Measurements from ENCODE around the gene CIRBP. TPM values are rescaled to one million over a fixed set of nuclear protein-coding genes. Genes with fewer than 3 reads are reported as not detected.

Gene CIRBP
- total and polyA plus RNA-seq, 3 donors from 2014 or later = 483 to 661 (median 621) TPM

- DNase-seq = peak; percentile 73
- 1 to 4% methylated on average over 11 to 90 of the region's 90 CpGs for WGBS, 2 donors
- TF ChIP-seq CTCF (IDR thresholded peaks at IDR 0.05) (no peak), POLR2A (IDR thresholded peaks at IDR 0.05) (no peak)
- peaks cover 61% of the 10 kb centered on the region for H3K4me1 ChIP-seq
- peak overlapping the region; percentile 78 to 84 for H3K4me3 ChIP-seq
- H3K9me3 ChIP-seq = no peaks in the 10 kb centered on the region
- intact Hi-C loops (cut with DNase I; ENCODE audit: low total_unique reads) = no loop called here
- H3K27ac ChIP-seq = peak overlapping the region; percentile 77 to 95
- H3K36me3 ChIP-seq (ENCODE audit: low read depth, missing control alignments) = no peaks in the 10 kb centered on the region
- H3K27me3 ChIP-seq = no peaks in the 10 kb centered on the region
Observed at GRCh38 chr19:1250437-1251260, 18.5 kb upstream of the CIRBP start.

- no peaks in the 10 kb centered on the region for H3K27me3 ChIP-seq
- H3K4me3 ChIP-seq = peak overlapping the region; percentile 78 to 84
- H3K36me3 ChIP-seq (ENCODE audit: low read depth, missing control alignments) = no peaks in the 10 kb centered on the region
- DNase-seq = peak; percentile 88
- intact Hi-C loops (cut with DNase I; ENCODE audit: low total_unique reads) = no loop called here
- peaks cover 53% of the 10 kb centered on the region for H3K4me1 ChIP-seq
- 3% methylated on average over 21 to 40 of the region's 41 CpGs for WGBS, 2 donors
- no peaks in the 10 kb centered on the region for H3K9me3 ChIP-seq
- TF ChIP-seq CTCF (IDR thresholded peaks at IDR 0.05) (no peak), POLR2A (IDR thresholded peaks at IDR 0.05) (no peak)
- peak overlapping the region; percentile 77 to 95 for H3K27ac ChIP-seq
Observed at GRCh38 chr19:1251330-1252220, 17.6 kb upstream of the CIRBP start.

DNA sequence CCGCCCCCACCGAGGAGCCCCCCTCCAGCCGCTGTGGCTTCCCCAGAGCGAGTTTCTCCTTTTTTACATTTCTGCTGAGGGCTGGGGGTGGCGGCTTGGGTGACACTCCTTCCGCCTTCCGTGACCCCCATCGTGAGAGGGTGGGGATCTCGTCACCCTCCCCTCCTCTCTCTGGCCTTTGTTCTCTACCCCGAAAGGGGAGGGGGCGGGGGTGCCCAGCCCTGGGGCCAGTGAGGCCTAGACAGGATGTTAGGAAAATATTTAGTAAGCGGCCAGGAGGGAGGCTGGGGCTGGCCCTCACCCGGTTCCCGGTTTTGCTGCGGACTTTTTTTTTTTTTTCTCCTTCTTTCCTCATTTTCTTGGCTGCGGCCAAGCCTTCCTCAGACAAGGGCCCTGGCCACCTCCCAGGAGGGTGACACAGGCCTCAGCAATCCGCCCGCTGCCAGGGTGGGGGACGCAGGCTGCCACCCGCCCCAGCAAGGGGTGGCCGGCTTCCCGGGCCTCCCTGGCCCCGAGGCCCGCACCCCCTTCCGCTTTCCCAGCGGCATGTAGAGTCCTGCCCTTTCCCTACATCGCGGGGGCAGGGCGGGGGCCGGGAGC, 16.8 kb upstream of the CIRBP start:
- Histone ChIP-seq H3K27ac (peak overlapping the region; percentile 77 to 95), H3K27me3 (no peaks in the 10 kb centered on the region), H3K9me3 (no peaks in the 10 kb centered on the region), H3K36me3 (ENCODE audit: low read depth, missing control alignments) (no peaks in the 10 kb centered on the region), H3K4me3 (peak overlapping the region; percentile 78 to 84), H3K4me1 (peaks cover 53% of the 10 kb centered on the region)
- no peak for TF ChIP-seq POLR2A (IDR thresholded peaks at IDR 0.05)
- no peak for TF ChIP-seq CTCF (IDR thresholded peaks at IDR 0.05)
- peak; percentile 83 for DNase-seq
- intact Hi-C loops (cut with DNase I; ENCODE audit: low total_unique reads) = no loop called here
- 19 to 20% methylated on average over 25 to 30 of the region's 30 CpGs for whole genome bisulfite sequencing, 2 donors

GRCh38 chr19:1252821-1253513, 16.2 kb upstream of the CIRBP start:
- peaks cover 51% of the 10 kb centered on the region for H3K4me1 ChIP-seq
- TF ChIP-seq CTCF (IDR thresholded peaks at IDR 0.05) (no peak), POLR2A (IDR thresholded peaks at IDR 0.05) (no peak)
- H3K27ac ChIP-seq = peak overlapping the region; percentile 77 to 95
- no peaks in the 10 kb centered on the region for H3K27me3 ChIP-seq
- H3K4me3 ChIP-seq = peak overlapping the region in 1 of 2 donors; percentile 30
- peak; percentile 86 for DNase-seq
- intact Hi-C loops (cut with DNase I; ENCODE audit: low total_unique reads) = no loop called here
- no peaks in the 10 kb centered on the region for H3K9me3 ChIP-seq
- 28% methylated on average over 24 of the region's 26 CpGs; no CpG with 5 or more reads in 1 of the 2 donors for WGBS, 2 donors
- no peaks in the 10 kb centered on the region for H3K36me3 ChIP-seq (ENCODE audit: low read depth, missing control alignments)
